ENCODE measurements around the gene KLF1. TPM values are rescaled to one million over a fixed set of nuclear protein-coding genes. Genes with fewer than 3 reads are reported as not detected.

The KLF1 gene
- polyA plus RNA-seq (2013, experiment 1 of 2) = 1.2 TPM
- 0.86 TPM for polyA plus RNA-seq (2013, experiment 2 of 2)

DNA sequence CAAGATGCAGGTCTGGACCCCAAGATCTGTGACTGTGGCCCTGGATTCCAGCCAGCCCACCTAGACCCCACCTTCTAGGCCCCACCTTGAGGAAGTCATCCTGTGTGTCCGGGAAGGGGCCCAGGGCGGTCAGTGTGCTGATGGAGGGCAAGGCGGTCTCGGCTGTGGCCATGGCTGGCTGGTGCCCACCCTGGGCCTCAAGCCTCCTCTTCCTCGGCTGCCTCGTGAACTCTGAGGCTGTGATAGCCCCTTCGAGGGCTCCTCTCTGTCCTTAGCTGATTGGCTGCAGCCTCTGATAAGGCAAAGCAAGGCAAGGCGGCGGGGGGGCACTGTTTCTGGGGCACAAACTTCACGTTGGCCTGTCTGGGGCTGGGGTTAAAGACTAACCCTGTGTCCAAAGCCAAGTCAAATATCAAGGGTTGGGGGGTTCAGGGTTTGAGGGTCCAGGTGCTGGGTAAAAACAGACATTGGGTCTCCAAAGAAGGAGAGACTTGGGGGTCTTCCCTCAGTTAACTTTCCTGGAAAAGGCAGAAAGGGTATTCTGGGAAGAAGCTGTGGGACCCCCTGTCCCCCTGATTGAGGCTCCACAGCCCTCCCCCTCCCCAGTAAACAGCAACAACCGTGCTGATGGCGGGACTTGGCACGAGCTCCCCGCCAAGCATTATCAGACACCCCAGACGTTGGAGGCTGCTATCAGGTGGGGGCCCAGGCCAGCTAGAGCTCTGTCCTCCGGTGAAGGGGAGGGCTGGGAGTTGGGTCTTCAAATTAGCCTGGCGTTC is at the start of gene KLF1:
TSS of gene KLF1 (minus strand) at position 233 of the 779 bp plus-strand sequence. CDS start at position 172, 61 bp downstream.
- Histone ChIP-seq H3K36me3 (ENCODE audit: control insufficient read depth, insufficient read depth, low read length) (no peaks in the 10 kb centered on the region), H3K4me3 (ENCODE audit: extremely low read depth, insufficient read depth, low read length, poor library complexity, severe bottlenecking) (peak within 1 kb of the TSS; percentile 28)
- 73 to 80% methylated on average over 10 to 11 of the region's 17 CpGs for WGBS, 2 experiments (ENCODE audit: insufficient coverage in 2 of 2)

DNA sequence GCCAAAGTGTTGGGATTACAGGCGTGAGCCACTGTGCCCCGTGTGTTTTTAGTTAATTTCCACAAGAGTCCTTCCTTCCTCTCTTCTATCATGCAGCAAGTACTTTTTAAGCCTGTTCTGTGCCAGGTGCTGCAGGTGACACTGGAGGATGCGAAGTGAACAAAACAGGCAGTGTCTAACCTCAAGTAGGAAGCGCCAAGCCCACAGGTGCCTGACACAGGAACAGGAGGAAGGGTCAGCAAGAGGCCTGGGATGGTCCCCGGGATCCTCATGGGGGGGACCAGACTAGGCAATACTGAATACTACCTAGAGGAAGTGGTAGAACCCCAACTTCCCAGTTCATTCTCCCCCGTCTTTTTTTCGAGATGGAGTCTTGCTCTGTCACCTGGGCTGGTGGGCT is 49.6 kb upstream of the KLF1 start:
- H3K4me1 ChIP-seq (ENCODE audit: control insufficient read depth, insufficient read depth, low read length, poor library complexity, severe bottlenecking) = peaks cover 14% of the 10 kb centered on the region
- WGBS, 2 experiments (ENCODE audit: insufficient coverage in 2 of 2) = 91 to 95% methylated on average over 5 to 7 of the region's 7 CpGs
- peaks cover 31% of the 10 kb centered on the region for H3K36me3 ChIP-seq (ENCODE audit: control insufficient read depth, insufficient read depth, low read length)
- no peaks in the 10 kb centered on the region for H3K9me3 ChIP-seq (ENCODE audit: control insufficient read depth, low read length)
- no peak overlapping the region for H3K4me3 ChIP-seq (ENCODE audit: extremely low read depth, insufficient read depth, low read length, poor library complexity, severe bottlenecking)
- H3K27ac ChIP-seq (ENCODE audit: low read depth, low read length, severe bottlenecking) = no peak overlapping the region

More for the DNA sequence above, at the start of gene KLF1:
- Histone ChIP-seq H3K9me3 (ENCODE audit: control insufficient read depth, low read length) (peaks cover 27% of the 10 kb centered on the region), H3K4me1 (ENCODE audit: control insufficient read depth, insufficient read depth, low read length, poor library complexity, severe bottlenecking) (no peaks in the 10 kb centered on the region), H3K27ac (ENCODE audit: low read depth, low read length, severe bottlenecking) (no peak within 1 kb of the TSS)

DNA sequence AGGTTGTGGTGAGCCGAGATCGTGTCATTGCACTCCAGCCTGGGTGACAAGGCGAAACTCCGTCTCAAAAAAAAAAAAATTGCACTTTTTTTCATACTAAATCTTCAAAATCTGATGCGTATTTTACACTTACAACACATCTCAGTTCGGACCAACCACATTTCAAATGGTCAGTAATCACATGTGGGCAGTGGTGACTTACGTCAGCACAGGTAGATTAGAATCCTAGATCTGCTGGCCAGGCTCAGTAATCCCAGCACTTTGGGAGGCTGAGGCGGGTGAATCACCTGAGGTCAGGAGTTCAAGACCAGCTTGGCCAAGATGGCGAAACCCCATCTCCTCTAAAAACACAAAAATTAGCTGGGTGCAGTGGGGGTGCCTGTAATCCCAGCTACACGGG is 48.1 kb upstream of the KLF1 start:
- no peaks in the 10 kb centered on the region for H3K9me3 ChIP-seq (ENCODE audit: control insufficient read depth, low read length)
- no peak overlapping the region for H3K4me3 ChIP-seq (ENCODE audit: extremely low read depth, insufficient read depth, low read length, poor library complexity, severe bottlenecking)
- WGBS, 2 experiments (ENCODE audit: insufficient coverage in 2 of 2) = 96 to 98% methylated on average over 7 to 9 of the region's 10 CpGs
- peaks cover 10% of the 10 kb centered on the region for H3K4me1 ChIP-seq (ENCODE audit: control insufficient read depth, insufficient read depth, low read length, poor library complexity, severe bottlenecking)
- peaks cover 31% of the 10 kb centered on the region for H3K36me3 ChIP-seq (ENCODE audit: control insufficient read depth, insufficient read depth, low read length)
- H3K27ac ChIP-seq (ENCODE audit: low read depth, low read length, severe bottlenecking) = no peak overlapping the region

DNA sequence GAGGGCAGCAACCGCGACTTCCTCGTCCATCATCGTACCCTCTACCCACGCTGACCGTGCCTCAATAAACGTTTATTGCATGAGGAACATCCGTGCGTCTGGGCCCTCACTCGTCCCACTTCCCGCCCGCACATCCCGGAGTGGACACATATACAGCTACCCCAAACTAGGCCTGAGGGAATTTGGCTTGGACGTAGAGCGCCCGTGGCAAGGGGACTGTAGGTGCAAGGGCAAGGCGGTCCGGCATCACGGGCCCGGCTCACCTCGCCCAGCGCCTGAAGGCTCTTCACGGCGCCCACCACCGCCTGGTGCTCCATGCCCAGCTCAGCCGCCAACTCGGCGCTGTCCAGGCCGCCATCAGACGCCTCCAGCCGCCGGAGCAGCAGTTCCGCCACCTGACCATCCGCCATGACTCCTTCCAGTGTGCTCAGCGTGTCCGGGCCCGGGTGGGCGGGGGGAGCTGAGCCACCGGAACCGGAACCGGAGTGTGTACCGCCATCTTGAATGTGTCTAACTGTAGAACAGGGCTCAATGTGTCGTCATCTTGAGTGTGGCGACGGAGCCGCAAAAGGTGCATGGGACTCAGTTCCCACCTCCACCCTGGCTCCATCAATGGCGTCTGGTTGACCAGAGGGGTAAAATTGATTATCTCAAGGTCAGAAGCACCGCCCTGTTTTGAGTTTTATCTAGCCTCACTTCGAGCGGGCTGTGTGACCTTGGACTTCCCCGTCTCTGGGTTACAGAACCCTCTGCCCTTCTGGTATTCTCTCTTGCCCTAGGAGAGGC is 46.5 kb upstream of the KLF1 start, which contains the start of gene FARSA:
TSS of gene FARSA (minus strand) at position 425 of the 786 bp plus-strand sequence. CDS start at position 410, 15 bp downstream.
- H3K36me3 ChIP-seq (ENCODE audit: control insufficient read depth, insufficient read depth, low read length) = peaks cover 34% of the 10 kb centered on the region
- H3K4me1 ChIP-seq (ENCODE audit: control insufficient read depth, insufficient read depth, low read length, poor library complexity, severe bottlenecking) = peaks cover 6% of the 10 kb centered on the region
- no peaks in the 10 kb centered on the region for H3K9me3 ChIP-seq (ENCODE audit: control insufficient read depth, low read length)
- peak within 1 kb of the TSS; percentile 94 for H3K4me3 ChIP-seq (ENCODE audit: extremely low read depth, insufficient read depth, low read length, poor library complexity, severe bottlenecking)
- H3K27ac ChIP-seq (ENCODE audit: low read depth, low read length, severe bottlenecking) = peak within 1 kb of the TSS; percentile 47
- 0 to 7% methylated on average over 43 to 48 of the region's 51 CpGs for WGBS, 2 experiments (ENCODE audit: insufficient coverage in 2 of 2)

DNA sequence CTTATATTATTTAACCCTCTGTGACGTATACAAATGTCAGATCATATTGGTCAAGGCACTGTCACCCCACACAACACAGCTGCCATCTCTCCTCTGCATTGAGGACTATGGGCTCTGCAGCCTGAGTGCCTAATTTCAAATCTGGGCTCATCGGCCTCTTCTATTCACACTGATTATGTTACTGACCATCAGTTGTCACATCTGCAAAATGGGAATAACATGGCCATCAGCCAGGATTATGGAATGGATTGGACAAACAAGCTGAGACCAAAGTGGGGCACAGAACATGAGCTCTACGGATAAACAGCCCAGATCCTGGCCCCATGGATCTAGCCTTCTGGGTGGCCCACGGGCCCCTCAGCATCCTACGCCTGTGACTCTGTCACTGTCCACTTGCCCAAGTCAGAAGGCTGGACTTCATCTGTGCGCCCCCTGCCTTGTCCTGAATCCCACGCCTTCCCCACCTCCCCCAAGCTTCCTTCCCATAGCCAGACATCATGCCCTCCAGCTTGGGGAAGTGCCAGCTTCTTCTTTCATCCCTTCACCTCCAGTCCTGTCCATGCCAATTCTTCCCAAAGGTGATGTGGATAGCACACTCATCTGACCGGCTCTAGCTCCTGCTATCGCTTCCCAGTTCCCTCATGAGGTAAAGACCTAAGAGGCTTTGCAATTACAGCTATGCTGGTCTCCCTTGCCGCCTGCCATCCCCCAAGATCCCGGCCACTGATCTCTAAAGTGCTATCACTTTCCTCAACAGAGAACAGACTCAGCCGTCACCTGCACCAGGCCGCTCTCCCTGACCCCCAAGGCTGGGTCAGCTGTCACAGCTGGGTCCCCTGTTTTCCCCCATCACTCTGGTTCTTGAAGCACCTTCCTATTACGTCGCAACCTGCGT is 45.6 kb upstream of the KLF1 start:
- H3K4me1 ChIP-seq (ENCODE audit: control insufficient read depth, insufficient read depth, low read length, poor library complexity, severe bottlenecking) = peaks cover 6% of the 10 kb centered on the region
- peaks cover 40% of the 10 kb centered on the region for H3K36me3 ChIP-seq (ENCODE audit: control insufficient read depth, insufficient read depth, low read length)
- peak overlapping the region; percentile 94 for H3K4me3 ChIP-seq (ENCODE audit: extremely low read depth, insufficient read depth, low read length, poor library complexity, severe bottlenecking)
- 31 to 38% methylated on average over 14 to 16 of the region's 16 CpGs for WGBS, 2 experiments (ENCODE audit: insufficient coverage in 2 of 2)
- H3K27ac ChIP-seq (ENCODE audit: low read depth, low read length, severe bottlenecking) = no peak overlapping the region
- no peaks in the 10 kb centered on the region for H3K9me3 ChIP-seq (ENCODE audit: control insufficient read depth, low read length)

DNA sequence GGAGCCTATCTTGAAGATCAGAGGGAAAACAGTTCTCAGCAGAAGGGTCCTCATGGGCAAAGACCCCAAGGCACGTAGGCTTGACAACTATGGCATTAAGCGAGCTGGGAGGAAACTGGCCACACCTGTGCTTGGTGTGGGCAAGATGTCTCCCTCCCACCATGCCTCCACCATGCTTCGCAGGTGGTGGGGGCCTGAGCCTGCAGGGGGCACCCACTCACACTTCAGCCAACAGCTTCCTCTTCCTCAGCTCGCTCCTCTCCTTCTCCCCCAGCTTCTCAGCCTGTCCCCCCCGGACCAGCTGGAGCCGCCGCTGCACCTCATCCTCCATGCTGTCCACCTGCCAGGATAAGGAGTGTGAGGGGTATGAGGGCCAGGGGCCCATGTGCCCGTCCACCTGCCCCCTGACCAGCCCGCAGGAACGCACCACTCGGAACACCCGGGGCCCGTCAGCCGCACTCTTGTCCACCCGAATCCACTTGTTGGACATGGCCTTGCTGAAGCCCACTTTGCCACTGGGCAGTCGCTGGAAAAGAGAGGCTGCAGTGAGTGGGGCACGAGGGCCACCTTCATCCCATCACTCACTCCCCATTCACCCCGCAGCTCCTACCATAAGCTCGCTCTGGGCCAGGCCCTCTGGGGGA is 43.1 kb upstream of the KLF1 start:
- Histone ChIP-seq H3K4me1 (ENCODE audit: control insufficient read depth, insufficient read depth, low read length, poor library complexity, severe bottlenecking) (no peaks in the 10 kb centered on the region), H3K27ac (ENCODE audit: low read depth, low read length, severe bottlenecking) (no peak overlapping the region), H3K9me3 (ENCODE audit: control insufficient read depth, low read length) (no peaks in the 10 kb centered on the region), H3K4me3 (ENCODE audit: extremely low read depth, insufficient read depth, low read length, poor library complexity, severe bottlenecking) (no peak overlapping the region), H3K36me3 (ENCODE audit: control insufficient read depth, insufficient read depth, low read length) (peaks cover 58% of the 10 kb centered on the region)
- WGBS, 2 experiments (ENCODE audit: insufficient coverage in 2 of 2) = 97 to 98% methylated on average over 13 to 15 of the region's 19 CpGs

DNA sequence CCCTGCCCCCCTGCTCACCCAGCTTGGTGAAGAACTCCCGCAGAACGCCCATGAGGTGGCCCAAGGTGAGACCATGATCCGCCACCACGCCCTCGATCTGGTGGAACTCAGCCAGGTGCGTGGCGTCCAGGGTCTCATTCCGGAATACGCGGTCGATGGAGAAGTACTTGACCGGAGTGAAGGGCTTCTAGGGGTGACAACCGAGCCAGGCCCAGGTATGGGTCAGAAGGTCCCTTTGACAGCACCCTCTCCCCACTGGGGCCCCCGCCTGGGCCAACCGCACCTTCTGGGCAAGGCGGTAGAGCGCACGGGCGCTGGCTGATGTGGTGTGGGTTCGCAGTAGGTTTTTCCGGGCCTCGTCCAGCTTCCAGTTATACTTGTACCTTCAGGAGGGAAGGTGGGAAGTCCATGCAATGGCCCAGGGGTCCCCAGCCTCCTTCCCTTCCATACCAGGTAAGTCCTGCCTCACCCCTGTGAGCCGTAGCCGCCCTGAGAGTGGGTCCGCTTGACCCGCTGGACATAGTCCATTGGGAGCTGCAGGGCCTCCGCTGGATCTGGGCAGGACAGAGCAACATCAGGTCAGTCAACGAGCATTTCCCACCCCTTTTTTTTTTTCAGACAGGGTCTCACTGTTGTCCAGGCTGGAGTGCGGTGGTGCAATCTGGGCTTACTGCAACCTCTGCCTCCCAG is 37.8 kb upstream of the KLF1 start:
- H3K4me3 ChIP-seq (ENCODE audit: extremely low read depth, insufficient read depth, low read length, poor library complexity, severe bottlenecking) = no peak overlapping the region
- no peak overlapping the region for H3K27ac ChIP-seq (ENCODE audit: low read depth, low read length, severe bottlenecking)
- no peaks in the 10 kb centered on the region for H3K9me3 ChIP-seq (ENCODE audit: control insufficient read depth, low read length)
- H3K36me3 ChIP-seq (ENCODE audit: control insufficient read depth, insufficient read depth, low read length) = peaks cover 65% of the 10 kb centered on the region
- 93 to 99% methylated on average over 19 to 29 of the region's 29 CpGs for WGBS, 2 experiments (ENCODE audit: insufficient coverage in 2 of 2)
- H3K4me1 ChIP-seq (ENCODE audit: control insufficient read depth, insufficient read depth, low read length, poor library complexity, severe bottlenecking) = no peaks in the 10 kb centered on the region

DNA sequence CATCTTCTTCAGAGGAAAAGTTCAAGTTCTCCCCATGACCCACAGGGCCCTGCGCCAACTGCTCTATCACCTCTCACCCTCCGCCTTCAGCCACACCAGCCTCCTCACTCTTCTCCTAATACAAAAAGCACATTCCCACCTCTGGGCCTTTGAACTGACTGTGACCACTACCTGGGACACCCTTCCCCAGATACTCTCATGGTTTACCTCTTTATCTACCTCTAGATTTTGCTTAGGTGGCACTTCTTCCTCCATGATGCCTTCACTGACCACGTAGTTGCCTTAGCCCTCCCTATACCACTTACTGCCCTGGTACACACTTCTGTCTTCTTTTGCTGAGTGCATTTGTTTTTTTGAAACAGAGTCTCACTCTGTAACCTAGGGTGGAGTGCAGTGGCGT is 36.0 kb upstream of the KLF1 start:
- Histone ChIP-seq H3K4me3 (ENCODE audit: extremely low read depth, insufficient read depth, low read length, poor library complexity, severe bottlenecking) (no peak overlapping the region), H3K27ac (ENCODE audit: low read depth, low read length, severe bottlenecking) (no peak overlapping the region), H3K9me3 (ENCODE audit: control insufficient read depth, low read length) (no peaks in the 10 kb centered on the region), H3K36me3 (ENCODE audit: control insufficient read depth, insufficient read depth, low read length) (peaks cover 47% of the 10 kb centered on the region), H3K4me1 (ENCODE audit: control insufficient read depth, insufficient read depth, low read length, poor library complexity, severe bottlenecking) (no peaks in the 10 kb centered on the region)
- 93 to 100% methylated on average over 3 to 4 of the region's 4 CpGs for WGBS, 2 experiments (ENCODE audit: insufficient coverage in 2 of 2)

DNA sequence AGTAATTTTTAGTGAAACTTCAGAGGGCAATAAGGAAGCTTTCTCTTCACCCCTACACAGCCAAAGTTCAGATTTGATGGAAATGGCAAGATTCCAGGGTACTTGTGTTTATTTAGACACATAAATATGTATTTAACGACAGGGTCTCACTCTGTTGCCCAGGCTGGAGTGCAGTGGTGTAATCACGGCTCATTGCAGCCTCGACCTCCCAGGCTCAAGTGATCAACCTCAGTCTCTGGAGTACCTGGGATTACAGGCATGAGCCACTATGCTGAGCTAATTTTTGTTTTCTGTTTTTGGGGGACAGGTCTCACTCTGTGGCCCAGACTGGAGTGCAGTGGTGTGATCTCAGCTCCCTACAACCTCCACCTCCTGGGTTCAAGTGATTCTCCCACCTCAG is 34.0 kb upstream of the KLF1 start:
- peaks cover 33% of the 10 kb centered on the region for H3K36me3 ChIP-seq (ENCODE audit: control insufficient read depth, insufficient read depth, low read length)
- 95 to 97% methylated on average over 3 of the region's 3 CpGs for WGBS, 2 experiments (ENCODE audit: insufficient coverage in 2 of 2)
- no peak overlapping the region for H3K27ac ChIP-seq (ENCODE audit: low read depth, low read length, severe bottlenecking)
- no peaks in the 10 kb centered on the region for H3K9me3 ChIP-seq (ENCODE audit: control insufficient read depth, low read length)
- no peak overlapping the region for H3K4me3 ChIP-seq (ENCODE audit: extremely low read depth, insufficient read depth, low read length, poor library complexity, severe bottlenecking)
- no peaks in the 10 kb centered on the region for H3K4me1 ChIP-seq (ENCODE audit: control insufficient read depth, insufficient read depth, low read length, poor library complexity, severe bottlenecking)

Data from mesodermal cell (in vitro differentiated cells).